ENCODE measurements around the gene CHRND.
"Not testable (repeated sequence)": the region's sequence is repeated elsewhere in the genome, so short reads cannot be mapped to it uniquely, and the experiment has no call there.

The CHRND gene

DNA sequence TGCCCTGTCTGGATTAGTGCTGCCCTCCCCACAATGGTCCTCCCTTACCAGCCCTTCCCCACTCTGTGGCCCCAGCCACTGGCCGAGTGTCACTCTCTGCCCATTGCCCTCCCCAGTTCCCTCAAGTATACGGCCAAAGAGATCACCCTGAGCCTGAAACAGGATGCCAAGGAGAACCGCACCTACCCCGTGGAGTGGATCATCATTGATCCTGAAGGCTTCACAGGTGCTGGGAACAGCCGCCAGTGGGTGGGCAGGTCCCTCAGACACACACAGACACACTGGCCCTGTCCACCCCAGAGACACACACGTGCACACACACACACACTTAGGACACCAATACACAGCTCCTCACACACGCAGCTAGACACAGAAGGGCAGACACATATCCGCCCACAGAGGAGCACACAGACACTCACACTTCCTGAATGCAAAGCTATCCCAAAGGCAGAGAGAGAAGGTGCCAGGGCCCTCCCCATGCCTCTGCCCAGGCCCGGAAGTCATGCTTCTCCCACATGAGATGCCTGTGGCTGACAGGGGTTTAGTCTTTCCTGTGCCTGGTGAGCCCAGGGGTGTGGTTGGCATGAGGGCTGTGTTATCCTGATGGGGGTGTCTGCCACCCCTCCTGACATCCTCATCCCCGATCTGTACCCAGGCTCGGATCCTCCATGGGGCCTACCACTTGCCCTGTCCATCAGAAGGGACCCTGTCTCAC, 2.9 kb downstream of the CHRND start:
- DNase-seq: no peak

DNA sequence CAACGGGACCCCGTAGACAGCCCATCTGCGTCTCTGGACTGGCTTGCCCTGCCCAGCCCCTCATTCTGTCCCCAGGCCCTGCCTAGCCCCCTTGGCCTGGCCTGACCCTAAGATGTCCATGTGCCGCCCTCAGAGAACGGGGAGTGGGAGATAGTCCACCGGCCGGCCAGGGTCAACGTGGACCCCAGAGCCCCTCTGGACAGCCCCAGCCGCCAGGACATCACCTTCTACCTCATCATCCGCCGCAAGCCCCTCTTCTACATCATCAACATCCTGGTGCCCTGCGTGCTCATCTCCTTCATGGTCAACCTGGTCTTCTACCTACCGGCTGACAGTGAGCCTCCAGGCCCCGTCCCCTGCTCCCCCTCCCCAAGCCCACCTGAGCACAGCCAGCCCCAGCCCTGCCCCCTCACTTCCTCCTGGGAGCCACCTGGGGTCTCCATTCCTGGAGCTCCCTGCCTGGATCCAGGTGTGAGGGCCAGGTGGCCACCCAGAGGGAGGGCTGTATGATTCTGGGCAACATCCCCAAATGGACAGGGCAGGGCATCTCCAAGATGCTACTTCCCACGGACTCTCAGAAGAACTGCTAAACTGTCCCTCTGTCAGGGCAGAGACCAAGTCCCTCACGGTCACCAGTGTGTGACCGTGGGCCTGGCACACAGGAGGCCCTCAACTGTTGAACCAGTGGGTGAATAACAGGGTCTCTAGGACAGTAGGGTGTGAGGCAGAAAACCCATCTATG, 4.0 kb downstream of the CHRND start:
- no peak for DNase-seq

DNA sequence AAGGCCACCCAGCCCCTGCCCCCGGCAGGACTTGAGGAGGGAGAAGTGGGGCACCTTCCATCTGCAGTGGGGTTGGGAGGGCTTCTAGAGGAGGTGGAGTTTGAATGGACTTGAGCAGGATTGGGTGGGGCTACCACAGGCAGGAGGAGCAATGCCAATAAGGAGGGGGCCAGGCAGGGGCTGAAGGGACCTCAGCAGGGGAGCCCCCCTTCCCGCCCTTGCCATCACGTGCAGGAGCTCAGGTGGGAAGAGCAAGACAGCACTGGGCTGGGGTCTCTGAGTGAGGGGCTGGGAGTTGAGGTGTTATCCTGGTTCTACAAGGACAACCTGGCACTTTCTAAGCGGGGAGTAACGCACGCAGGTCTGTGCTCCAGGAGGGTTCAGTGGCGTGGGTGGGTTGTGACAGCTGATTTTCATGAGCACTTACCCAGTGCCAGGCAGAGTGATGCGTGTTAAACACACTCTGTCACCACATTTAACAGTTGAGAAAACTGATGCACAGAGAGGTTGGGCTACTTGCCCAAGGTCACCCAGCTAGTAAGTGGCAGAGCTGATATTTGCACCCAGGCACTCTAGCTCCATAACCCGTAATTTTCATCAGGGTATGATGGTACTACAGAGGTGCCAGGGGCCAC, 4.8 kb downstream of the CHRND start:
- no peak for DNase-seq

DNA sequence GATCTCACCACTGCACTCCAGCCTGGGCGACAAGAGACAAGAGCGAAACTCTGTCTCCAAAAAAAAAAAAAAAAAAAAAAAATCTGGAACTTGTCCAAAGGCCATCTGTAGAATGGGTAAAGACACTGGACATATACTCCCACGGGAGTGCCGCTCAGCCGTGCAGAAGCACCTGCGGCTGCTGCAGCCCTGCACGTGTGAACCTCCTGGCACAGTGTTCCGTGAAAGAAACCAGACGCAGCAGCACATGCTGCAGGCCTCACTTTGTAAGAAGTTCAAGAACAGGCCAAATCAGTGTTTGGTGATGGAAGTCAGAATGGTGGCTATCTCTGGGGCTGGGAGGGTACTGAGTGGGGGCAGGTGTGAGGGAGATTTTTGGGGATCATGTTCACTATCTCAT, 6.5 kb downstream of the CHRND start:
- DNase-seq: no peak

DNA sequence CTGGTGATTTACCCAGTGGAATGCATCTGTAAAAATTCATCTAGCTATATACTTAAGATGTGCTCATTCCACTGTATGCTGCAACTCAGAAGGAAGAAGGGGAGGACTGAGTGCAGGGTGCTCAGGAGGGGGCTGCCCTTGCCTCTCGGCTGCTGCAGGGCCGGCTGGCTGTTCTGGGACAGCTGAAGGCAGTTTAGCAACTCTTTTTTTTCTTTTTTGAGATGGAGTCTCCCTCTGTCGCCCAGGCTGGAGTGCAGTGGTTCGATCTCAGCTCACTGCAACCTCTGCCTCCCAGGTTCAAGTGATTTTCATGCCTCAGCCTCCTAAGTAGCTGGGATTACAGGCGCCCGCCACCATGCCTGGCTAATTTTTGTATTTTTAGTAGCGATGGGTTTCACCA, 6.9 kb downstream of the CHRND start:
- not testable (repeated sequence) for DNase-seq

DNA sequence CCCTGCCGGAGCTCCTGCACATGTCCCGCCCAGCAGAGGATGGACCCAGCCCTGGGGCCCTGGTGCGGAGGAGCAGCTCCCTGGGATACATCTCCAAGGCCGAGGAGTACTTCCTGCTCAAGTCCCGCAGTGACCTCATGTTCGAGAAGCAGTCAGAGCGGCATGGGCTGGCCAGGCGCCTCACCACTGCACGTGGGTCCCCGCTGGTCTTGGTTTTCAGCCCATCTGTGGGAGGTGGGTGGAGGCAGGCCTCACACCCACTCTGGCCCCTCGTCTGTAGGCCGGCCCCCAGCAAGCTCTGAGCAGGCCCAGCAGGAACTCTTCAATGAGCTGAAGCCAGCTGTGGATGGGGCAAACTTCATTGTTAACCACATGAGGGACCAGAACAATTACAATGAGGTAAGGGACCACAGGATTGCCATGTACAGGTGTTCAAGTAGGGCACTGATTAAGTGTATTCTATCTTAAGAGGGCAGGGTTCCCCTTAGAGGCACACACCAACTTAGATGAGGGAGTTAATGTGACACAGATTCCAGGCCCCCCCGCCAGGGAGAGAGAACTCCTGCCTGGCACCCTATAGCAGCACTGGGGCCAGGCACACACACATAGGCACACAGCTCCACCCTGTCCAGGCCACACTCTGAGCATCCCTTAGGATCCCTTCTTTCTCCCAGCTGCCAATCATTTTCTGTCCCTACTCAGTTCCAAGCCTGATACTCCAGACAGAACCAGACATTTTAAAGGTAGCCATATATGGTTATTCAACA, 8.2 kb downstream of the CHRND start:
- DNase-seq: no peak

DNA sequence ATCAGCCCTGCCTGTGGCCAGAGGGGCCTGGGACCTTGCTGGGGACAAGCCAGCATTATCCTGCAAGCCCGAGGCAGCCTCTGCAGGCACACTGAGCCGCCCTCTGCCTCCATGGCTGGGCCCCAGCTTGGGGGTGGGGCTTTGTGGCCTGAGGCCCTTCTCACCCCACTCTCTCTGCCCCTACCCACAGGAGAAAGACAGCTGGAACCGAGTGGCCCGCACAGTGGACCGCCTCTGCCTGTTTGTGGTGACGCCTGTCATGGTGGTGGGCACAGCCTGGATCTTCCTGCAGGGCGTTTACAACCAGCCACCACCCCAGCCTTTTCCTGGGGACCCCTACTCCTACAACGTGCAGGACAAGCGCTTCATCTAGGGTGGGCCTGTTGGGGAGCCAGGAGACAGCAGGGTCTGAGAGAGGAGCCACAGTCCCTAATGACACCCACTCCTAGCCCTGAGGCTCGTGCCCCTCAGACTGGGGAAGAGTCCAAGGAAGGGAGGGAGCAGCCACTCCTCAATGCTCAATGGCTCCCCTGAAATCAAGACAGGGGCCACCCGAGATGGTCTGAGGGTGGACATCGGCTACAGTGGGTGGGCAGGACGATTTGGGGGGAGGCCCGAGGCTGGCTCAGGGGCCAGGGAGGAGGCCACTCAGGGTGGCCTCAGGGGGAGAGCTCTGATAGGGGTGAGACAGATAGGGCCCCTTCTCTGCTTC, 9.1 kb downstream of the CHRND start:
- DNase-seq: no peak

DNA sequence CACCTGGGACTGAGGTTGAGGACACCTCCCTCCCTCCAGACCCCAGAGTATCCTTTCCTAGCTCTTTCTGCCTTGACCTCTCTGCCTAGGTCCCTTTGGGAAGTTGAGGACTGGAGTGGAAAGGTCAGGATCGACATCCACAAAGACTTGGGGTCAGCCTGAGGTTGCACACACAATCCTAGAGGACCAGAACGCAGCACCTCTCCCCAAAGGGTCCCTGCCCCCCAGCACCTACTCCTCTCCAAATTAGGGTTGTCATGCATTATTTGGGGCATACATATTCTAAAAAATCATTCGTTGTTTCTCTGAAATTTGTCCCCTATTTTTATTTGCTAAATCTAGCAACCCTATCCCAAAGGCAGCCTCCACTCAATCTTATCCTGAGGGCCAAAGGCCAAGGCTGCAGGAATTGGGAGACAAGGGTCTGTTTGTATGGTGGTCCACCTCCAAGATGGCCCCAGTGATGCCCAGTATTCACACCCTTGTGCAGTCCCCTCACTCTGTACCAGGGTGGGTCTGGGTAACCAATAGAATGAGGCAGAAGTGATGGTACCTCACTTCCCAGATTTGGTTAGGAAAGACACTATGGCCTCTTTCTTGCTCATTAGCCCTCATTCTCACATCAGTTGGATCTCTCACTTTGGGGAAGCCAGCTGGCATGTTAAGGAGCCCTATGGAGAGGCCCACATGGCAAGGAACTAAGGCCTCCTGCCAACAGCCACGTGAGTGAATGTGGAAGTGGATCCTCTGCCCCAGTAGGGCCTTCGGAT, 10.0 kb downstream of the CHRND start:
- no peak for DNase-seq

DNA sequence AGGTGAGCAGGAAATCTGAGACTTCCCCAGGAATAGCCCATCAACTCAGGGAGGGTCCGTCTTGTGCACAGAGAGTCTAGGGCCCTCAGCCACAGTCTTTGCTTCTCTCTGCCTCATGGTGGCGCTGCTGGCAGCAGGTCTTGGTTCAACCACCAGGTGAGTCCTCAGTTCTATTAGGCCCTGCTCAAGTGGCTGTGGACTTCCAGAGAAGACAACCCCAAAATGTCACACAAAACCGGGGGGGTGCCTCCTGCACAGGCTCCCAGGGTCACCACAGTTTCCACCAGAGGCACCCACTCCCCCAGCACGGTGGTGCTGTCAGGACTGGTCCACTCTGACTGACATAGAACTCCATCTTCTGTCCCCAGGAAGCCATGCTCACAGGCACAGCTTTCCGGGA, 11.1 kb downstream of the CHRND start:
- no peak for DNase-seq

DNA sequence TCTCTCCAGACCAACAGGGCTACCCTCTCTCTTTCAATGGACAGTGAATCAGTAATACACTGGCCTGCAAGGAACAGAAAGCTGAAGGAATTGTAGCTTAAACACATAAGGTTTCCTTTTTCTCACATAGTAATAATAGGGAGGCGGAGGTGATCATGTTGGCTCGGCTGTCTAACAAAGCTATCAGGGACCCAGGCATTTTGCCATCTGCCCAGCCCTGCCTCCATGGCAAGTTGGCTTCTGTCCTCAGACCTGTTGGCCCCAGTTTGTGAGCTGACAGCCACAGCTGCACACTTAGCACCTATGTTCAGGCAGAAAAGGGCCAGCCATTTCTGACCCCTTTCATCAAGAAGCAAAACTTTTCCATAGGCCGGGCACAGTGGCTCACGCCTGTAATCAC, 11.5 kb downstream of the CHRND start:
- no peak for DNase-seq

DNA sequence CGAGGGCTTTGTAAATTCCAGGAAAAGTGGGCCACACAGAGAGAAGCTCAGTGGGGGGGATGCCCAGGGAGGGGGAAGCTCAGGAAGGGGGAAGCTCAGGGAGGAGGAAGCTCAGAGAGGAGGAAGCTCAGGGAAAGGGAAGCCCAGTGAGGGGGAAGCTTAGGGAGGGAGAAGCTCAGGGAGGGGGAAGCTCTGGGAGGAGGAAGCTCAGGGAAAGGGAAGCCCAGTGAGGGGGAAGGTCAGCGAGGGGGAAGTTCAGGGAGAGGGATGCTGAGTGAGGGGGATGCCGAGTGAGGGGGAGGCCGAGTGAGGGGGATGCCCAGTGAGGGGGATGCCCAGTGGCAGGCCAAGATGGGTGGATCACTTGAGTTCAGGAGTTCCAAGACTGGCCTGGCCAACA, 12.7 kb downstream of the CHRND start:
- DNase-seq: no peak

DNA sequence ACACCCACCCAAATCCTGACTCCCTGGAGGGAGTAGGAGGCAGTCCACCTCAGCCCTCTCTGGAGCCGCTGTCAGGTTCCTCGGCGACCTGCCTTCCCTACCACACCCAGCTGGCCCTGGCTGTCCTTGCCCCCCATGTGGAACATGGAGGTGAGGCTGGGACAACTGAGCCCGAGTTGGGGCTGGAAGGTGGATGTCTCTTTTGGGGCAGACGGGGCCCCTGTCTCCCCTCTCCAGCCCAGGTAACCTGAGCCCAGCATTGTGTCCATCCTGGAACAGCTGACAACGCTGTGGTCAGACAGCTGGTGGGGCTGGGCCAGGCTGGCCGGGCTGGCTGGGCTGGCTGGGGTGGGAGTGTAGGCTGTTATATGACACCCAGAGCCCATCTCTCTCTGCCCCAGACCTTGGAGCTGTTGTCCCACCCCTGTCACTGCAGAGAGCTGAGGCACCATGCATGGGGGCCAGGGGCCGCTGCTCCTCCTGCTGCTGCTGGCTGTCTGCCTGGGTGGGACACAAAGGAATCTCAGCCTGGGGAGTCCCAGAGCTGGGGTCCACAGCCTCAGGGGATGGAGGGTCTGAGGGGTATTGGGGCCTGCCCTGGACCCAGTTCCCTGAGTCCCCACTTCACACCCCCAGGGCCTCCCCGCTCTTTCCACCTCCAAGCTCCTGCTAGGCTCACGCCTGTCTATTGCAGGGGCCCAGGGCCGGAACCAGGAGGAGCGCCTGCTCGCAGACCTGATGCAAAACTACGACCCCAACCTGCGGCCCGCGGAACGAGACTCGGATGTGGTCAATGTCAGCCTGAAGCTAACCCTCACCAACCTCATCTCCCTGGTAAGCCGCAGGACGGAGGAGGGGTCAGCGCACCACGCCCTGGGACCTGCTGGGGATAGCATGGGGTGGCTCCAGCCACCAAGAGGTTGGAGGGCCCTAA, 13.6 kb downstream of the CHRND start, which contains the start of gene CHRNG:
TSS of gene CHRNG (plus strand) at position 395 of the 934 bp plus-strand sequence. CDS start at position 451, 56 bp downstream.
- no peak for DNase-seq

DNA sequence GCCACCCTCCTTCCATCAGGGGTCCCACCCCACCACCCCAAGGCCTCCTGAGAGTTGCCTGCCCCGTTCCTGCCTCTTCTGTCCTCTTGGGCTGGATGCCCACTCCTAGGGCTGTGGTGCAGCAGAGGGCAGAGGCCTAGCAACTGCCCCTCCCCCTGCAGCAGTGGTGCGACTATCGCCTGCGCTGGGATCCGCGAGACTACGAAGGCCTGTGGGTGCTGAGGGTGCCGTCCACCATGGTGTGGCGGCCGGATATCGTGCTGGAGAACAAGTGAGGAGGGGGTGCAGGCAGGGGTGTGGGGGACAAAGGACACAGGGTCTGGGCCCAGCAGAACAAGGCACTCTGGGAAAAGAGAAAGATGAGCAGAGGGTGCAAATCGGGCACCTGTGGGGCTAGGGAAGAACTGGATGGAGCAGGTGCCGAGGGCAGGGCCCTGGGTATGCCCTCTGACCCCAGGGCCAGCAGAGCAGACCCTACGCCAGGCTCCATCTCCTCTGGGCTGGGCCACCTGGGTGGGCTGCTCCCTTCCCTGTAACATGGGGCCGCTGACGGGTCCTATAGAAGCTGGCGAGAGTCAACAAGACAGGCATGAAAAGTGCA, 14.6 kb downstream of the CHRND start:
- no peak for DNase-seq

DNA sequence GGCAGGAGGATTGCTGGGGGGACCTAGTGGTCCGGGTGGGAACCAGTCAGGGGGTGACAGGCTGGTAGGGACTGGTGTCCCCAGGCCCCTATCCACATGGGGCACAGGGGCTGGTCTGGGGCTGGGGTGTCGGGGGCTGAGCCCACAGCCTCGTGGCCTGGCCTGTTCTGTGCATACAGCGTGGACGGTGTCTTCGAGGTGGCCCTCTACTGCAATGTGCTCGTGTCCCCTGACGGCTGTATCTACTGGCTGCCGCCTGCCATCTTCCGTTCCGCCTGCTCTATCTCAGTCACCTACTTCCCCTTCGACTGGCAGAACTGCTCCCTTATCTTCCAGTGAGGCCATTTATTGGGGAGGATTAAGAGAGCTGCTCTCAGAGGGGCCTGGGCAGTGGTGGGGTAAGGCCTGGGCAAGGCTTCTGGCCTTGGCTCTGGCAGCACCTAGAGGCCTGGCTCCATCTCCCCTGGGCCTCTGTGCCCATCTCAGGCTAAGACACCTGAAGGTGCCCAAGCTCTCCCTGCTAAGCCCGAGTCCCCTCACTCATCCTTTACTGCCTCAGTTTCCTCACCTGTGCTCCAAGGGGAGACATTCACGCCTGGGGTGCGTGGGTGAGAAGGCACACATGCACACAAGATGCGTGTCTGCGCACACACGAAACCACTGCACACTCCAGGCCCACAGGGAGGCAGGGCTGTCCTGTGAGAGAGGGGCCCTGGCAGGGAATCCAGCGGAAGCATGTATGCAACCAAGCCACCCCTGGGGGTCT, 15.4 kb downstream of the CHRND start:
- DNase-seq: no peak

DNA sequence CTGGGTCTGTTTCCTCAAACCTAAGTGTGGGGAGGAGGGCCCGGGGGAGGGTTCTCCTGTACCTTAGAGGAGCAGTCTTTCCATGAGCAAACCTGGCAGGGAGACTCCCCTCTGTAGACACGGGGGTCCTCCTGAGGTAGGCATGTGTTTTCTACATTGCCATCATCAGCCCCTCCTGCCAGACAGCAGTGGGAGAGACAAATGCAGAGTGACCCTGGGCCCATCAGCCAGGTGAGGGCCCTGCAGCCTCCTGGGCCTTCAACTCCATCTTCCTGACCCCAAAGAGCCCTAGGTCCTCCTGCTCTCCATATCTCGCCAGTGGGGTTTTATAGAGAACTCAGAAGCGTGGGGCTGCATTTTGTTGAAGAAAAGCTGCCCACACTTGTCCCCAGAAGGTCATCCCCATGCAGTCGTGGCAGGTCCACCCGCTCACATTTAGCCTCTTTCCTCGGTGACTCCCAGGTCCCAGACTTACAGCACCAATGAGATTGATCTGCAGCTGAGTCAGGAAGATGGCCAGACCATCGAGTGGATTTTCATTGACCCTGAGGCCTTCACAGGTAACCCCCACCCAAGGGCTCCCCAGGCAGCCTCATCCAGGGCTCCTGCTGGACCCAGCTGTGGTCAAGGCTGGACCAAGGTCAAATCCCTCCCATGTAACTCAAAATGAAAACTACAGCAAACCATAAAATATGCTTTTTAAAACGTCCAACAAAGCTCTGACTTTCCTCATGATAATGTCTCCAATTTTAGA, 16.2 kb downstream of the CHRND start:
- DNase-seq: no peak

DNA sequence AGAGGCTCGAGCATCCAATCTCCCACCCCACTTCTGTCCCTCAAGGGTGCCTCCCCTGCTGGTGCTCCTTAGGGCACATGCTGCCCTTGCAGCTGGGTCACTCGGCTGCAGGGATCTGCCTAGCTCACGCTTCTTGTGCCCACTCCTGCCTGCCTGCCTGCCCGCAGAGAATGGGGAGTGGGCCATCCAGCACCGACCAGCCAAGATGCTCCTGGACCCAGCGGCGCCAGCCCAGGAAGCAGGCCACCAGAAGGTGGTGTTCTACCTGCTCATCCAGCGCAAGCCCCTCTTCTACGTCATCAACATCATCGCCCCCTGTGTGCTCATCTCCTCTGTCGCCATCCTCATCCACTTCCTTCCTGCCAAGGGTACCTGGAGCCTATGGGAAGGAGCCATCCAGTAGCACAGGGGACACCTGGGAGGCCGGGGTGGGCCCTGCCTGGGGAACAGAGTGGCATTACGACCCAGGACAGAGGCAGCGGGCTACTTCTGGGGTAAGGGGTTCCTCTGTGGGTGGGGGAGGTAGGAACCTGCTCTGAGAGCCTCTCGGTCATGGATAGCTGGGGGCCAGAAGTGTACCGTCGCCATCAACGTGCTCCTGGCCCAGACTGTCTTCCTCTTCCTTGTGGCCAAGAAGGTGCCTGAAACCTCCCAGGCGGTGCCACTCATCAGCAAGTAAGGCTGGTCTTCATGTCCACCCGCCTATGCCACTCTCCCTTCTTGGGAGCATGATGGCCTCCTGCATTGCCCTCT, 16.9 kb downstream of the CHRND start:
- DNase-seq: no peak

DNA sequence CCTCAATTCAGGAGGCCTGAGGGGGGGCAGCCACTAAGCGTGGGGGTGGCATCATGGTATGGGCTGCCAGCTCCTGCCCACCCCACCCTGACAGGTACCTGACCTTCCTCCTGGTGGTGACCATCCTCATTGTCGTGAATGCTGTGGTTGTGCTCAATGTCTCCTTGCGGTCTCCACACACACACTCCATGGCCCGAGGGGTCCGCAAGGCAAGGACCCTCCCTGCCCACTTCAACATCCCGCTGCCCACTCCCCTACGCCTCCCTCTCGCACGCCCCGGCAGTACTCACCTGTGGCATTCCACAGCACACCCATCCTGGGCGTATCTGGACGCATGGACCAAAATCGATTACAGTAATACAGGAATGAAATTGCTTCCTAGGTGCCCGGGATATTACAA, 17.5 kb downstream of the CHRND start:
- no peak for DNase-seq
